NT2/D1 (cell line): ENCODE data around the gene LRCH1.

Experiments used
- DNase-seq: peaks from one replicate; pipeline ENCODE4 v3.0.0-alpha.2; 2011; ENCODE audit warnings: low read depth, low spot score
- H3K27me3 ChIP-seq: 2 replicates; pipeline ENCODE4 v1.6.0; 2011; ENCODE audit warnings: mild to moderate bottlenecking; ENCODE audit not compliant: insufficient read length, insufficient read depth
- H3K36me3 ChIP-seq: 2 replicates; pipeline ENCODE4 v1.6.1; 2011; ENCODE audit warnings: mild to moderate bottlenecking, low read length, mixed read lengths; ENCODE audit not compliant: insufficient read depth, insufficient read length
- H3K4me1 ChIP-seq: 2 replicates; pipeline ENCODE4 v1.5.1; 2011; ENCODE audit not compliant: insufficient read depth, insufficient read length
- H3K4me3 ChIP-seq: 2 replicates; pipeline ENCODE4 v1.5.1; 2011; ENCODE audit warnings: low read depth; ENCODE audit not compliant: insufficient read length
- H3K9ac ChIP-seq: 2 replicates; pipeline ENCODE4 v1.6.0; 2011; ENCODE audit warnings: low read depth; ENCODE audit not compliant: insufficient read length
- H3K9me3 ChIP-seq: 2 replicates; pipeline ENCODE4 v1.5.1; 2011; ENCODE audit warnings: mild to moderate bottlenecking, low read length; ENCODE audit not compliant: insufficient read depth
- SUZ12 ChIP-seq: IDR thresholded peaks from 2 replicates; pipeline ENCODE4 v1.6.1; 2011; ENCODE audit not compliant: insufficient read length, insufficient read depth; ENCODE audit errors: extremely low read depth
- YY1 ChIP-seq: IDR thresholded peaks from 2 replicates; pipeline ENCODE4 v1.6.1; 2011; ENCODE audit not compliant: insufficient read length, insufficient read depth
- ZNF274 ChIP-seq: IDR thresholded peaks from 2 replicates; pipeline ENCODE4 v1.6.1; 2011; ENCODE audit warnings: mild to moderate bottlenecking, low read depth, low read length

Gene LRCH1

DNA sequence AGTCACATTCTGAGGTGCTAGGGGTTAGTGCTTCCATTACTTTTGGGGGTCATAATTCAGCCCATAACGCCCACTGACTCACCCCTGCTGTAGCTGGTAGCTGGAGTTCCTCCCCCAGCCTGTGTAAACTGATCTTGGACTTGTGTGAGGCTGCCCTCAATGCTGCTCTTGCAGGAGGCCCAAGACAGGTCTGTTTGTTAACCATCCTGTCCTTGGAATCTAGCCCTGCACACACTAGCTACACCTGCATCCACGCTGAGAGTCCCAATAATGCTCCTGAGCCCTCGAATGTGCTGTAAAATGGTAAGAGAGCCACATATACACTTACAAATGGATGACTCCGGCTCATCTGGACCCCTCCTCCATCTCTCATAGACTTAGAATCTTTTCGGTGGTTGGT is 9.6 kb downstream of the LRCH1 start:
- Histone ChIP-seq H3K27me3 (no peaks in the 10 kb centered on the region), H3K4me3 (no peak overlapping the region), H3K9ac (no peak overlapping the region), H3K9me3 (no peaks in the 10 kb centered on the region), H3K36me3 (no peaks in the 10 kb centered on the region), H3K4me1 (no peaks in the 10 kb centered on the region)
- no peak for DNase-seq
- TF ChIP-seq YY1, result no peak
- no peak for TF ChIP-seq SUZ12
- TF ChIP-seq ZNF274, result no peak

DNA sequence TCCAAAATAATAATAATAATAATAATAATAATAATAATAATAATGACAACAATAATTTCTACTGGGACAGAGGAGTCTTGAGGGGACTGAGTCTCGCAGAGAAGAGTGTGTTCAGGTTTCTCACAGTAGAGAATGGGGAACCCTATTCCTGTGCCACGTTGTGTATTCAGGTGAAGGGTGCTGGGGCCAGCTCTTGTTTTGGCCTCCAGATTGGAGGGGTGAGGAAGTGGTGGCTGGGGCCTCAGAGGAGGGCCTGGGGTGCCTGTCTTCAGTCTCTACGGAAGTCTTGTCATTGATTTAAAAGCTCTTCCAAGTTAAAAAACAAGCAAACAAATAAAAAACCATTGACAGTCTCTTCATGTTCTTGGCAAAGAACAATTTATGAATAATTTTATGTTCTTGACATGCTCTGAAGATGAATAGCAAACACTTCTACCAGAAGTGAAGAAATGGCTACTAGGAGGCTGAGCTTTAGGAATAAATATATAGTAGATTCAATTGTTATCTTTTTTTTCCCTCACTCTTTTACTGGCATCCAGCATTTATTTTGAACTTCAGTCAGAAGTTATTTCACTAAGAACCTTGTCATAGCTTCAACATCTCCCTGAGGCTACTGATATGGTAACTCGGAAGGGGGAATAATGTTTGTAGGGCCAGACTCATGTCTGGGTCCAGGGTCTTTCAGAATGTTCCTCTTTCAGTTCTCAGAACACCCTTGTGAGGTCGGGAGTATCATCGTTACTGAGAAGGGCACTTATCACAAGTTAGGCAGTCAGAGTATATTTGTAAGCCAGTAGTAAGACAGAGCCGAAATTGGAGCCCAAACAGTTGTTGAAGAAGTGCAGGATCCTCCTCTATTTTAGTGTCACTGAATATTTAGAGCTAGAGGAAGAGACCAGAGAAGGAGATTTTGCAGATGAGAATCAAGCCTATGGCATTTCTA is 13.1 kb downstream of the LRCH1 start:
- DNase-seq, result no peak
- Histone ChIP-seq H3K36me3 (no peaks in the 10 kb centered on the region), H3K9me3 (no peaks in the 10 kb centered on the region), H3K4me3 (no peak overlapping the region), H3K27me3 (no peaks in the 10 kb centered on the region), H3K9ac (no peak overlapping the region), H3K4me1 (no peaks in the 10 kb centered on the region)
- TF ChIP-seq SUZ12 (no peak), ZNF274 (no peak), YY1 (no peak)

DNA sequence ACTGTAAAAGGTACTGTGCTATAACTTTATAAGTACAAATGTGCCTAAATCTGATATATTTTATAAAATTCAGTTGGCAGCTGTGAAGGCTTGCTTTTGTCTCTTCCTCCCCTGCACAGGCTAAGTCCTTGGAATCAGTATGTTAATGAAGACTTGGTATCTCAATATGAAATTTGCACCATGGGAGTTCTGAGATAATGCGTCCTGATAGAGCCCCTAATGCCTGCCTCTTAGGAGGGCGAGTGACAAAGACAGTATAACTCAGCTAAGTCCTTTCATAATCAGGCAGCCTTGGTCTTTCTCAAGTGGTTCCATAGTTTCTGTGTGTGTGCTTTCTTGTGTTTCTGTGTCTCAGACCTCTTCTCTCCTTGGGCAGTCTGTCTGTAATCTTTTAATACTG is 14.7 kb downstream of the LRCH1 start:
- Histone ChIP-seq H3K4me1 (no peaks in the 10 kb centered on the region), H3K27me3 (no peaks in the 10 kb centered on the region), H3K4me3 (no peak overlapping the region), H3K9me3 (no peaks in the 10 kb centered on the region), H3K36me3 (no peaks in the 10 kb centered on the region), H3K9ac (no peak overlapping the region)
- TF ChIP-seq YY1 (no peak), SUZ12 (no peak), ZNF274 (no peak)
- DNase-seq, result no peak

DNA sequence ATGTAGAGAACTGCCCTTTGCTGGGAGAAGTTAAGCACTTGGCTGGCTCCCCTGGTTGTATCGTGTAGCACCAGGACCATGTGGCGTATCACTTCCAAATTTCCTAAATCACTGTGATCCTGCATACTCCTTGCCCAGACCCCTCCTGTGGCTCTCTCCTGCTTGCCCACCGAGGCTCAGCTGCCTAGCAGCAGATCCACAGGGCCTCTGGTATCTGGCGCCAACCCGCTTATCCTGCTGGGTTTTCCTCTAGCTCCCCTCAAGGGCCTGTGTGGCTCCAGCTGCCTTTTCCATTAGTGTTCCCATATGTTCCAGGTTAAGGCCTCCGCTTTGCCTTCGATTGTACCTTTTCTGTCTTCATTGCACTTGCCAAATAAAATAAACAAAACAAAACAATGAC is 16.5 kb downstream of the LRCH1 start:
- Histone ChIP-seq H3K4me1 (no peaks in the 10 kb centered on the region), H3K36me3 (no peaks in the 10 kb centered on the region), H3K9ac (no peak overlapping the region), H3K27me3 (no peaks in the 10 kb centered on the region), H3K9me3 (no peaks in the 10 kb centered on the region), H3K4me3 (no peak overlapping the region)
- TF ChIP-seq SUZ12, result no peak
- TF ChIP-seq YY1, result no peak
- TF ChIP-seq ZNF274, result no peak
- DNase-seq, result no peak

DNA sequence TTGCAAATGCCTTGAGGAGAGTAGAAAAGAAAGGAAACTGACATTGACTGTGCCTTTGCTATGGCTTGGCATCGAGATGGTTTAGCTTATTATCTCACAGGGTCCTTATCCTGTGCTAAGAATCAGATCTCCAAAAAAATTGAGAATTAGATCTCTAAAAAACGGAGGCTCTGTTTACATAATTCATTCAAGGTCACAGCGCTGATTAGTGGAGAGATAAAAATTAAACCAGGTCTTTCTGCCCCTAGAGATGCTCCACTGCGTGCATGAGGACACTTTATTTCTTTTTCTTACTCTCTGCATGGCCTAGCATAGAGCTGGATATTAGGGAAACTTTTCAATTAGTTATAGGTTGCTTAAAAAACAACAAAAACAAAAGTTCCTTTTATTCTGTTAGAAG is 17.3 kb downstream of the LRCH1 start:
- no peak overlapping the region for H3K4me3 ChIP-seq
- H3K27me3 ChIP-seq, result no peaks in the 10 kb centered on the region
- H3K36me3 ChIP-seq, result no peaks in the 10 kb centered on the region
- H3K9ac ChIP-seq, result no peak overlapping the region
- DNase-seq, result no peak
- no peaks in the 10 kb centered on the region for H3K4me1 ChIP-seq
- no peaks in the 10 kb centered on the region for H3K9me3 ChIP-seq
- TF ChIP-seq ZNF274 (no peak), YY1 (no peak), SUZ12 (no peak)

DNA sequence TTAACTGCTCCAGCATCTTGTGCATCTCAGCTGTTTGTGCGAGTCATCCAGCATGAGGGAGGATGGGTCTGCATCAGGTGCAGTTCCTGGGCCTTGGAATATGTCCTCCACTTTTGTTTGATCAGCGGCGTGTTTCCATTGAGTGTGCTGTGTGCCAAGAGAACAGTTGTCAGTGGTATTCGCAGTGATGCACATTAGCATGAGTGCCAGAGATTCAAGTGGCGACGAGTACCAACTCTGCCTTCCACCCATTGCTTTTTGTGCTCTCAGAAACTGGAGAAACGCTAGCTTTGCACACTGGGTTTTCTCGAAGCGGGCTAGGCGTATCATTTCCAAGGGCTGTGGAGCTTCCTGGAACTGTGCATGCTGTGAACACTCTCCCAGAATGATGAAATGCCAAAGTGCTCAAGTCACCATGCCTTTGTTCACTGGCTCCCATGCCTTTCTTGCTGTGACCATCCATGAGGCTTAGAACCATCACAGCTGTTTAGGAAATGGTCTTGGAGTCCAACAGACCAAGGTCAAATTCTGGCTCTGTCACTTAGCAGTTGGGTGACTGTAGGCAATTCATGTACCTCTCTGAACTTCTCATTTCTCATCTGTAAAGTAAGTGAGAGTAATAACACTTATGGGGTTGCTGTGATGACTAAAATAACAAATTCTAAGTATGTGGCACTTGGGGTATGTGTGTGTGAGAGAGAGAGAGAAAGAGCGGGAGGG is 18.4 kb downstream of the LRCH1 start:
- TF ChIP-seq SUZ12, result no peak
- Histone ChIP-seq H3K4me1 (no peaks in the 10 kb centered on the region), H3K36me3 (no peaks in the 10 kb centered on the region), H3K9ac (no peak overlapping the region), H3K9me3 (no peaks in the 10 kb centered on the region), H3K27me3 (no peaks in the 10 kb centered on the region), H3K4me3 (no peak overlapping the region)
- DNase-seq, result no peak

DNA sequence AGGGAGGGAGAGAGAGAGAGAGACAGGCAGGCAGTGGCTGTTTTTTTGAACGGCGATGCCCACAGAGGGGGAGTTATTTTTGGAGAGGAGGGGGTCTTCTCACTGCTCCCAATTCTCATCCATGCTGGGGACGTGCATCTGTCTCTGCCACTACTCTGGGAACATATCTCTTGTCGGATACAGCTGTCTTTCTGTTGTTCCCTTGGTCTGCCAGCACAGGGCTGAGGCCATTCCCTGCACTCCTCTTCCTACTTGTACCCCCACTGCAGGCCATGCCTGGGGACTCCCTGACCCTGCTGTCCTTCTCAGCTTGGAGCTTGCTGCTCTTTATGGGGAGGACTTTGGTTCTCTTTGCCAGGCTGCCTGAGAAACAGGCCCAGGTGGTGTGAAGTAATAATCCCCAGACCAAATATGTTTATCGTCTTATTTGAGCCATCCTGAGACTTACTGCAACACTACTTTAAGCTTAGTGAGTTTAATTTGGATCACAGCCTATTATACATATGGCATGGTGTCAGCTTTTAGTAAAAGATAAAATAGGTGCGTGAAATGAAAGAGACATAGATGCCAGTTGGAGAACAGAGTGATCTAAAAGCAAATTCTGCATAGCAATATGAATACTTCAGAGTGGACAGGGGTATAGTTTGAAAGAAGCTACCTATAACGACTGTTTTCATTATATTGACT is 19.1 kb downstream of the LRCH1 start:
- Histone ChIP-seq H3K27me3 (no peaks in the 10 kb centered on the region), H3K9me3 (no peaks in the 10 kb centered on the region), H3K9ac (no peak overlapping the region), H3K4me1 (no peaks in the 10 kb centered on the region), H3K36me3 (no peaks in the 10 kb centered on the region), H3K4me3 (no peak overlapping the region)
- TF ChIP-seq YY1 (no peak), ZNF274 (no peak), SUZ12 (no peak)
- no peak for DNase-seq
